Measurements from ENCODE around the gene WDR86.

Gene WDR86

GRCh38 chr7:151391358-151391730, 18.5 kb downstream of the WDR86 start:
- DNase-seq (ENCODE audit: low read depth, low spot score) = no peak

DNA sequence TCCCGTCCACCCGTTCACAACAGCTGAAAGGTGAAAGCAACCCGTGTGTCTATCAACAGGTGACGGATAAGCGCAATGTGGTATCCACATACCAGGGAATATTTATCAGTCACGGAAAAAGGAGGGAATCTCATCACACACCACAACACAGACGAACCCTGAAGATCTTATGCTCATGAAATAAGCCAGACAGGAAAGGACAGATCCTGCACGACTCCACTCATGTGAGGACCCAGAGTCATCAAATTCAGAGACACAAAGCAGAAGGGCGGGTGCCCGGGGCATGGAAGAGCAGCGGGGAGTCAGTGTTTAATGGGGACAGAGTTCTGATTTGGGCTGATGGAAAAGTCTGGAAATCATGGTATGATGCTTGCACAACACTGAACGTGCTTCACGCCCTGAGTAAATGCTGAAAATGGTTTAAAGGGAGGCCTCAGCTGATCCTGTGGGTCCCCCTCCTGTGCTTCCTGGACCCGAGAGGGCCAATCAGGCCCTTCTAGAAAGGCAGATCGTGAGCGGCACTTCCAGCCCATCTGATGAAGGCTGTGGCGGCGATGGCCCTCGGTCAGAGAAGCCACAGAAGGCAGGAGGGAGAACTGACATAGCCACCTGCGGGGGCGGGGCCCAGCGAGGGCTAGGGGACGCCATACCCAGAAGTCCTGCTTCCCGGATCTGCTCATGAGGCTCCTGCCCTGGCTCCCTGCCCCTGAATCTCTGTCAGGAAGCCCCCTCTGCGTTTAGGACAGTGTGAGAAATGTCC, 19.1 kb downstream of the WDR86 start:
- DNase-seq (ENCODE audit: low read depth, low spot score) = no peak

DNA sequence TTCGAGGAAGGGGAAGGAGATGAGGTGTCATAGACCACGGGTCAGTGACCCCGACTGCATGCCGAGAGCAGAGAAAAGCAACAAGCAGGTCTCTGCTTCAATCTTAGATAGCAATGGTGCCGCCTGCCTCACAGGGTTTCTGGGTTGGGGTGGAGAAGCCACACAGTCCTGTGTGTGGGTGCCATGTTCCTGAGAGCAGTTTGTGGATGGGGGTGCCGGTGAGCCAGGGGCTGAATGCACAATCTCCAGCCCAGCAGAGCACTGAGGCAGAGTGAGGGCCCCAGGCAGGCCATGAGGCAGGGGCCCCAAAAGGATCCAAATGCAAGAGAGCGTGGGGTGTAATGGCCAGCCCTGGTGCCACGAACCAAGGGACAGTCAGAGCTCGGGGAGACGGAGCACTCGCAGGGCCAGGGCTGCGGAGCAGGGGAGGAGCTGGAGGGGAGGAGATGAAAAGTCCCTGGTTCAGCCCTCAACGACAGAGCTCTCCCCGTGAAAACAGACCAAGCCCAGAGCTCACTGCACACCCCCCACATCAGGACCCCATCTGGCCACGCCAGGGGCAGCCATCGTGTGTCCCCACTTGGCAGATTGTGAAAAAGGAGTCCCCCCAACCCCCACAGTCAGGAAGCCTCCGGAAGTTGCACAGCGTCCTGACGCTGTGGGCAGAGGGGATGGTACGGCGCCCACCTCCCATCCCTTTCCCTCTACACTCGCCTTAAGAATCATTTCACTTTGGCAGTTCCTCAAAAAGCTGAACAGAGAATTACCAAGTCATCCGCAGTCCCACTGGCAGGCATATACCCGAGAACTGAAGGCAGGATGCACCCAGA, 19.9 kb downstream of the WDR86 start:
- no peak for DNase-seq (ENCODE audit: low read depth, low spot score)

- DNase-seq (ENCODE audit: low read depth, low spot score) = no peak
These were observed 20.6 kb downstream of the WDR86 start for GRCh38 chr7:151389096-151389767.

DNA sequence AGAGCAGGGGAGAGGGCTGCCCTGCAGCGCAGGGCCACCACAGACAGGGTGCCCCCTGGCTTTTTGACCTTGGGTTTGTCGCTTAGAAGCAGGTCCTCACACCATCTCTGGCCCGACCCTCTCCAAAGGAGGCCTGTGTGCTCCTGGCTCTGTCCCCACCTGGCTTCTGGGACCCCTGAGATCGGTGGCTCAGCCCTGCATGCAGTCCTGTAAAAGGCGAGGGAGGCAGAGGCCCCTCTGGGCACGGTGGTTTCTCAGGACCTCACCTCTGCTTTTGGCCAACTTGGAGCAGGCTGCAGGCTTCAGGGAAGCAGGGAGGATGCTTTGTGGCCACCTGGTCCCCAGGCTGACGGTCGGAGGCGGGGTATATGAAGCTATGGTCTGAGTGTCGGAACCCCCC, 21.4 kb downstream of the WDR86 start:
- DNase-seq (ENCODE audit: low read depth, low spot score) = no peak

DNA sequence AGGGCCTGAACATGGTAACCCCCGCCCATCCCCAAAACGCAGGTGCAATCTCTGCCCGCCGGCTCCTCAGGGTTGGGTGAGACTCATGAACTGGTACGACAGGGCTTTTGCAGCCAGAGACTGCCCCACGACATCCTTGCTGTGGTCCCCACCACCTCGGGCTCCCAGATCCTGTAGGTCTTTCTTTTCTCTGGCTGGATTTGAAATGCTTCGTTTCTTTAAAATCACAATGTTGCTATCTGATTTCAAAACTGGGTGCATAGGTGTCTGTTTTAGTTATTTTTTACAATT, 21.9 kb downstream of the WDR86 start:
- no peak for DNase-seq (ENCODE audit: low read depth, low spot score)

DNA sequence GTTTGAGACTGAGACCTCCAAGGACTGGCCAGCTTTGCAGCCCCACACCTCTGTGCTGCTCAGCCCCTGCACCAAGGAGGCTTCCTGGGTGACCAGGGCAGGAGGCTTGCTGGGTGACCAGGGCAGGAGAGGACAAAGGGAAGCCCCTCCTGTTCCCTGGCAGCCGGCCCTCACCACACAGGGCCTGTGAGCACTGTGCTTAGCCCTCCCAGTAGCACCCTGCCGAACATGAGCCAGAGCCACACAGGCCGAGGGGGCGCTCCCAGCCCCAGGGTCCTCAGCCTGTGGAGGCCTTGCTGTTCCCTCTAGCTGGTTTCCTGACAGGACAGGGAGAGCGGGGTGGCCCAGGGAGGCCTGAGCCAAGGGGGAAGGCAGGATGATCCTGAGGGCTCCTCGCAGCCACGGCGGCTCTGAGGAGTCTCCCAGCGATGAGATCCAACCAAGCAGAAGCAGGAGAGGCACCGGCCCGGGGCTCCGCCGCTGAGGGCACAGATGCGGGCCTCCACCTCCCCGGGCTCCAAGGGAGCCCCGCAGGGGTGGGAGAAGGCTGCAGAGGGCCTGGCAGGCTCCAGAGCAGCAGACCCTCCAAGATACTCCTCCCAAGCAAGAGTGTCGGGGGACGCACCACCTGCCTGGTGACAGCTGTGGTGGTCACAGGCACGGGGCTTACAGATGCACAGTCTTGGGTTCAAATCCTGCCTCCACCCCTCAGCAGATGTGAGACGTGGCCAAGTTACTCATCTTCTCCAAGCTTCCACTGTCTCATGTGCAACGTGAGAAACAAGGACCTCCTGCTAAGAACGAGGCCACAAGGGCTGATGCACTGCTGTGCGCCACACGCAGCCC, 22.5 kb downstream of the WDR86 start:
- DNase-seq (ENCODE audit: low read depth, low spot score) = no peak

- DNase-seq (ENCODE audit: low read depth, low spot score) = no peak
These were observed 23.3 kb downstream of the WDR86 start for GRCh38 chr7:151386301-151387160.

DNA sequence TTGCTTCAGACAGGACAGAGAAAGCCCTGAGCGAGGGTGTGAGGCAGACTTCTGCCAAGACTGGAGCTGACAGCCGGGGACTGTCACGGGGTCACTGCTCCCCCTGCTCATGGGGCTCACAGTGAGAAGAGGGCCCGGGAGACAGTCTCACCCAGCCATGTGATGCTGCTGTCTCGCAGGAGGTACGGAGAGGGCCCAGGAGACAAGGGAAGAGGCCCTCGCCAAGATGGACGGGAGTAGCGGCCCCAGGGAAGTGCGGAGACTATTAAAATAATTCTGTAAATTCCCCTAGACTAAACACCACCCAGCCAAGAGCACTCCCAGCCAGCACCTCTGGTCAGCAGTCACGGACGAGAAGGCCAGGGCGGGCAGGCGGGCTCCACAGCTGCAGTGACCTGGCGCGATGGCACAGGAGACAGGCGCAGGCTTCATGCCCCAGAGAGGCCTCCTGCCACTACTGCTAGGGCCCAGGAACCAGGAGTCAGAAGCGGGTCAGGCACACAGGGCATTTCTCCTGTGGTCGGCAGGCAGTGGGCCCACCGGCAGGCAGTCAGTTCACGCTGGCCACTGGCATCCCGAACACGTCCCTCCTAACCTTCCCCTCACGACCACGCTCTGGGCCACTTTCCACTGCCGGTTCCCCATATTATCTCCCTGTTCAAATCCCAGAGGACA, 24.1 kb downstream of the WDR86 start:
- DNase-seq (ENCODE audit: low read depth, low spot score) = no peak

DNA sequence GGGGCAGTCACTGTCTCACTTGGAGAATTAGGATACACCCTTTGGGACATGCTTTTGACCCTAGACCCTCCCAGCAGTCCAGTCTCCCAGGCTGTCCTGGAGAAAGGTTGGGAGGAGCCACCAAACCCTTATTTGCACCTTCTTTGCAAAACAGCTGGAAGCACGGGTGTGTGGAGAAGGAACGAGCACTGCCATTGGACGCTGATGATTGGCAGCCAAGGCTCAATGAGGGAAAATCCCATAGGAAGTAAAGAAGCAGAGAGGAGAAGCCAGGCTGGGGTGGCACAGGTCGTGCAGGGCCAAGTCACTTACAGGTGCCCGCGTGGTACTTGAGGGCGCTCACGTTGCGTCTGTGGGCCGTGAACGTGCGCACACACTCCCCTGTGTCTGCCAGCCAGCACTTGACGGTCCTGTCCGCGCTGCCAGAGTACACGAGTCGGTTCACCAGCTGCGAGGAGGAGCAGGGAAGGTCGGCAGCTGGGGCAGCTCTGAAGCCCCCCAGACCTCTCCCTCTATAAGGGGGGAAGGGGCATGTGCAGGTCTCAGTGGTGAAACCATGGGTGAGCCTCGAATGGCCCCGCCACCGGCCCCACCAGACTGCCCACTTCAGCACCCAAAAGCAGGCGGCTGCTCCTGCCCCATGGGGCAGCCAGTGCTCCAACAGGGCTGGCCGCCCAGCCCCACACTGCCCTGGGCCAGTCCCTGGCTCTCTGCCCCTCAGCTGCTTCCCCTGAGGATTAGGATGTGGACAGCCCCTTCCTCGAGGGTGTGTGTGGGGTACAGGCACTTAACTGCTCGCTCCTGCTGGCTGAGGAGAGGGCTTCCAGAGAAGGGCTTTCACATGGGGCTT, 24.8 kb downstream of the WDR86 start:
- DNase-seq (ENCODE audit: low read depth, low spot score) = no peak

DNA sequence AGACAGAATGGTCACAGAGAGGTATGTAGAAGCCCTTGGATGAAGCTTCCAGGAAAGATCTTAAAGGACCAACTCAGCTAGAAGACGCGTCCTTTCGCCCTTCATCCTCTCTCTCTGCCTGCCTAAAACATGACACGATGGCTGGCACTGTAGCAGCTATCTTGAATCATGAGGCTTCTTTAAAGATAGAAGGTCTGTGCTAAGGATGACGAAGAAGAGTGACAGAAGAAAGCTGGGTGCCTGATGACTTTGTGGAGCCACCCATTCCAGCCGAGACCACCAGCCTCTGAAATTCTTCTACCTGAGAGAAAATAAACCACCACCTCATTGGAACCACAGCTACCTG, 25.5 kb downstream of the WDR86 start:
- no peak for DNase-seq (ENCODE audit: low read depth, low spot score)

DNA sequence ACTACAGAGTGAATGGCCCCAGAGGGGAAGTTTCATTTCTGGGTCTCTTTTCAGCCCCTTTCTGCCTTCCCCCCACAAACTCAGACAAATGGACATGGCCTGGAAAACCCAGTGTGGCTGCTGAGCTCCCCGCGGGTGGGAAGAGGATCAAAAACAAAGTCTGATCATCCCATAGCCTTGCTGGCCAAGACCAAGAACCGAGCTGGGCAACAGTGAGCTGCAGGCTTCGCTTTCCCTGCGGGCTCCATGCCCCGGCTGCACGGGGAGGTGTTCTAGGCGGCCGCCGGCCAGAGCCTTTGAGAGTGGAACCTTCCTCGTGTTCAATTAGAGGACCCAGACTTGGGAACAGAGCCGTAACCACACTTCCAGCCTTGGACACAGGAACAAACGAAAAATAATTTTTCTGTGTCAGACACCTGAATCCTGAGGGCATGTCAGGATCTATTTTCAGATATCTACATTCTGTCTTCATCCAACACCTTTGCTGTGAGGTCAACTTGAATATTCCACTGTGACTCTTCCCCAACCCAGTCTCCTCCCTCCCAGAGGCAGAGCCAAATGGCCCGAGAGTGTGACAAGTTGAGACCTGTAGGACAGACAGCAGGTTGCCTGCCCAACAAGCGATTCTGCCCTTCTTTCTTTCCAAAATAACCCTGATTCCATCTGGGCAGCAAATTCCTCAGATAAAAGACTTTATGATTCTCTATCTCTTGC, 26.0 kb downstream of the WDR86 start:
- no peak for DNase-seq (ENCODE audit: low read depth, low spot score)

GRCh38 chr7:151382079-151382885, 27.6 kb downstream of the WDR86 start:
- no peak for DNase-seq (ENCODE audit: low read depth, low spot score)

- DNase-seq (ENCODE audit: low read depth, low spot score) = peak; percentile 49
These were observed 28.3 kb downstream of the WDR86 start for GRCh38 chr7:151381348-151382078.

- no peak for DNase-seq (ENCODE audit: low read depth, low spot score)
These were observed 28.8 kb downstream of the WDR86 start for GRCh38 chr7:151381098-151381347.

DNA sequence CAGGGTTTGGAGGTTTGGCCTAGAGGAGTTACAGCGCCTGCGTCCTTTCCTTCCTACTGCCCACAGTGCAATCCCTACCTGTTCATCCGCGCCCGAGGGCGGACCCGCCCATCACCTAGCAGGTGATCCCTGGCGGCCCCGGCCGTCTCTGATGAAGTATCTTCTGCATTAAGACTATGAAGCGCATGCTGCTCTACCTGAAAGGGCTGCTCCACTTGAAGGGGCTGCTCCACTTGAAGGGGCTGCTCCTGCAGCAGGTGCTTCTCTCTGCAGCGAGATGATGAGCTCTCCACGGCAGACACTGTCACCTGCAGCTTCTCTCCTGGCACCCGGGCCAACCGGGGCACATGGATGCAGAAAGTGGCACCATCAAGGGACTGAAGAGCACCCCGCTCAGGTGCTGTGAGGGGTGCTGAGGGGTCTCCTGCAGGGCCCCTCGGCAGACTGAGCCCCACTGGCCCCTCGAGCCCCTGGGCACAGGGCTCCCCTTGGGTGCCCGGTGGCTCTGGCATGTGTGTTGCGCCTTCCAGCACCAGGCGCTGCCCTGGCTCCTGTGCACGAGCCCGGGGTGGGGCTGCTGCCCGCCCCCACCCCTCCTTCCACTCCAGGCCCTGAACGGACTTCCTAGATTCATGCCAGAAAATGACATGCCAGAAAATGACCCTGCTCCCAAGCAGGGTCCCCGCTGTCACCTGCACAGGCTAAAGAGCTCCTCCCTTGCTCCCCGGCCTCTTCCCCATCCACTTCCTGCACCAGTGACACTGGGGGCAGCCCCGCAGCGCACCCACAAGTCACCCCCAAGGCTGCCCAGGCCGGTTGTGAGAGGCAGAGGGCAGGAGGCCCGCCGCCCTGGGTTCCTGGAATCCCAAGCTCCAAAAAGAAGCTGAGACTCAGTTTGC, 29.4 kb downstream of the WDR86 start:
- DNase-seq (ENCODE audit: low read depth, low spot score) = peak; percentile 56

Measured in ELF-1 (cell line).